Glutamatergic neuron (in vitro differentiated cells): ENCODE data around the gene OR11H6. TPM values are rescaled to one million over a fixed set of nuclear protein-coding genes. Genes with fewer than 3 reads are reported as not detected.
"Not testable (repeated sequence)": the region's sequence is repeated elsewhere in the genome, so short reads cannot be mapped to it uniquely, and the experiment has no call there.

Experiments used
- DNase-seq: peaks from one replicate; pipeline ENCODE4 v3.0.0; 2022
- H3K27ac Mint-ChIP-seq: one replicate; pipeline ENCODE4 v1.8.0; 2020; ENCODE audit warnings: mild to moderate bottlenecking, mixed read lengths, inconsistent platforms; ENCODE audit not compliant: unreplicated experiment
- H3K27me3 Mint-ChIP-seq: one replicate; pipeline ENCODE4 v1.8.0; 2020; ENCODE audit warnings: mild to moderate bottlenecking, moderate library complexity, mixed read lengths, inconsistent platforms; ENCODE audit not compliant: unreplicated experiment
- H3K36me3 Mint-ChIP-seq: one replicate; pipeline ENCODE4 v1.8.0; 2020; ENCODE audit warnings: mild to moderate bottlenecking, mixed read lengths, inconsistent platforms; ENCODE audit not compliant: unreplicated experiment
- H3K4me1 Mint-ChIP-seq: one replicate; pipeline ENCODE4 v1.8.0; 2020; ENCODE audit warnings: mild to moderate bottlenecking, low read depth, mixed read lengths, inconsistent platforms; ENCODE audit not compliant: unreplicated experiment
- H3K4me3 Mint-ChIP-seq: one replicate; pipeline ENCODE4 v1.8.0; 2020; ENCODE audit warnings: mild to moderate bottlenecking, mixed read lengths, inconsistent platforms; ENCODE audit not compliant: unreplicated experiment
- H3K9me3 Mint-ChIP-seq: one replicate; pipeline ENCODE4 v1.8.0; 2020; ENCODE audit warnings: mild to moderate bottlenecking, moderate library complexity, mixed read lengths, inconsistent platforms; ENCODE audit not compliant: unreplicated experiment
- CTCF ChIP-seq: fragments of 200-600 bp; sonication (generic); IDR thresholded peaks from one replicate; pipeline ENCODE4 v1.5.0; 2021; ENCODE audit not compliant: partially characterized antibody, unreplicated experiment
- total RNA-seq: library from RNA; stranded (reverse); fragmentation: NEBNext Ultra II Directional; extraction: Animal tissue kit (Norgen Biotek cat#: 25700); gene quantifications from one replicate; pipeline ENCODE4 v1.2.1, GENCODE V29; 2021; ENCODE audit not compliant: unreplicated experiment

The OR11H6 gene
- total RNA-seq, 1 donor from 2014 or later: not detected

- Mint-ChIP-seq H3K27ac (no peak overlapping the region), H3K9me3 (peaks cover 14% of the 10 kb centered on the region), H3K4me3 (no peak overlapping the region), H3K4me1 (no peaks in the 10 kb centered on the region), H3K36me3 (peaks cover 12% of the 10 kb centered on the region), H3K27me3 (no peaks in the 10 kb centered on the region)
- no peak for TF ChIP-seq CTCF
- no peak for DNase-seq
Measured at GRCh38 chr14:20204721-20205120, 18.8 kb upstream of the OR11H6 start.

- no peak overlapping the region for H3K27ac Mint-ChIP-seq
- peaks cover 15% of the 10 kb centered on the region for H3K9me3 Mint-ChIP-seq
- H3K27me3 Mint-ChIP-seq: peaks cover 3% of the 10 kb centered on the region
- H3K36me3 Mint-ChIP-seq: peaks cover 10% of the 10 kb centered on the region
- no peak for DNase-seq
- no peak for TF ChIP-seq CTCF
- no peak overlapping the region for H3K4me3 Mint-ChIP-seq
- no peaks in the 10 kb centered on the region for H3K4me1 Mint-ChIP-seq
Measured at GRCh38 chr14:20209595-20209994, 13.9 kb upstream of the OR11H6 start.

- not testable (repeated sequence) for H3K27me3 Mint-ChIP-seq, H3K4me3 Mint-ChIP-seq, H3K4me1 Mint-ChIP-seq, H3K27ac Mint-ChIP-seq, DNase-seq
- peaks cover 10% of the 10 kb centered on the region for H3K36me3 Mint-ChIP-seq
- H3K9me3 Mint-ChIP-seq: peaks cover 22% of the 10 kb centered on the region
Measured at GRCh38 chr14:20212406-20212805, 11.1 kb upstream of the OR11H6 start.

GRCh38 chr14:20215196-20215595 lies 8.3 kb upstream of the OR11H6 start:
- peaks cover 5% of the 10 kb centered on the region for H3K36me3 Mint-ChIP-seq
- H3K9me3 Mint-ChIP-seq: peaks cover 21% of the 10 kb centered on the region
- no peak overlapping the region for H3K27ac Mint-ChIP-seq
- H3K27me3 Mint-ChIP-seq: peaks cover 4% of the 10 kb centered on the region
- H3K4me3 Mint-ChIP-seq: no peak overlapping the region
- DNase-seq: no peak
- no peak for TF ChIP-seq CTCF
- no peaks in the 10 kb centered on the region for H3K4me1 Mint-ChIP-seq

- H3K27me3 Mint-ChIP-seq: peaks cover 2% of the 10 kb centered on the region
- peaks cover 14% of the 10 kb centered on the region for H3K9me3 Mint-ChIP-seq
- no peaks in the 10 kb centered on the region for H3K4me1 Mint-ChIP-seq
- TF ChIP-seq CTCF: no peak
- no peak for DNase-seq
- peaks cover 4% of the 10 kb centered on the region for H3K36me3 Mint-ChIP-seq
- H3K27ac Mint-ChIP-seq: no peak overlapping the region
- H3K4me3 Mint-ChIP-seq: no peak overlapping the region
Measured at GRCh38 chr14:20219033-20219432, 4.5 kb upstream of the OR11H6 start.

- Mint-ChIP-seq H3K9me3 (peaks cover 17% of the 10 kb centered on the region), H3K4me1 (no peaks in the 10 kb centered on the region)
Measured at GRCh38 chr14:20228681-20229080, 5.2 kb downstream of the OR11H6 start, which contains the start of gene OR11H7. OR11H7 (plus strand) TSS chr14:20228981.

GRCh38 chr14:20235415-20235814 lies 11.9 kb downstream of the OR11H6 start:
- H3K36me3 Mint-ChIP-seq, DNase-seq, H3K4me3 Mint-ChIP-seq, H3K9me3 Mint-ChIP-seq, H3K4me1 Mint-ChIP-seq, H3K27ac Mint-ChIP-seq, H3K27me3 Mint-ChIP-seq: not testable (repeated sequence)

More at GRCh38 chr14:20228681-20229080, 5.2 kb downstream of the OR11H6 start, which contains the start of gene OR11H7:
- no peak for DNase-seq
- Mint-ChIP-seq H3K27me3 (peaks cover 2% of the 10 kb centered on the region), H3K4me3 (no peak within 1 kb of the TSS), H3K27ac (no peak within 1 kb of the TSS), H3K36me3 (peaks cover 14% of the 10 kb centered on the region)
- no peak for TF ChIP-seq CTCF
